ENCODE data around the gene WWOX. TPM values are rescaled to one million over a fixed set of nuclear protein-coding genes. Genes with fewer than 3 reads are reported as not detected.

The WWOX gene
- total and polyA plus RNA-seq, 2 of the 8 experiments (the other 6 are each of a cell fraction or from before 2014, with no cell fraction given), result 5.4 to 16.7 TPM

DNA sequence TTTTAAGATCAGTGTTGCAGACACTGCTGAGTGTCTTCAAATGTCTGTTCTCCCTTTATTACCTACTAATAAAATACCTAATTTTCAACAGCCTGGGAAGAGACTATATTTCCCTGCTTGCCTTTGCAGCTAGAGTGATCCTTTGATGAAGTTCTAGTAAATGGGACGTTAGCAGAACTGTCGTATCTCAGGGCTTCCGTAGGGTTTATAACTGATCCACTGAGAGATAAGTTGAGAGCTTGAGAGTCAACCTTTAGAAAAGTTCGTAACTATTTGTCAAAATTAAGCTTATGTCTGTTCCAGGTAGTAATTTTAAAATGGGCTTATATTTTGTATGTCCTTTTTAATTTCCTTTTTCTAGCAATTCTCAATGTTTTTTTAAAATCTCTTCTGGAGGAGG, 974.1 kb downstream of the WWOX start (continued):
- TF ChIP-seq CHD7 (IDR thresholded peaks at IDR 0.05; ENCODE audit: insufficient replicate concordance, low read length), result no peak
- TF ChIP-seq ATF3 (IDR thresholded peaks at IDR 0.05; ENCODE audit: insufficient read depth, low read depth, low read length), result no peak
- no peak for TF ChIP-seq JUND (IDR thresholded peaks at IDR 0.05; ENCODE audit: low read length)
- TF ChIP-seq TCF12 (IDR thresholded peaks at IDR 0.05; ENCODE audit: low read depth, low read length), result no peak
- TF ChIP-seq GABPA (IDR thresholded peaks at IDR 0.05; ENCODE audit: borderline replicate concordance, insufficient read depth, low read length), result no peak

Measured in H1 (cell line).